GM23338 (cell line): ENCODE results near the gene ALDH1B1. TPM values are rescaled to one million over a fixed set of nuclear protein-coding genes. Genes with fewer than 3 reads are reported as not detected.

Experiments
- ATAC-seq: fragments of 200-7000 bp; cut with Tn5 transposase; 3 replicates; pipeline ENCODE4 v1.9.1; 2020
- DNase-seq: peaks from one replicate; pipeline ENCODE4 v3.0.0-alpha.2; 2015; ENCODE audit warnings: low spot score
- H2AFZ ChIP-seq: fragments of 200-600 bp; sonication (generic); 2 replicates; pipeline ENCODE4 v1.8.0; 2016; ENCODE audit warnings: antibody characterized with exemption, mild to moderate bottlenecking, moderate library complexity
- H3F3A ChIP-seq: fragments of 200-600 bp; sonication (generic); replicated peaks from 2 replicates; pipeline ENCODE4 v1.8.0; 2017; ENCODE audit warnings: antibody characterized with exemption, mixed run types, low read depth
- H3K27ac ChIP-seq: fragments of 200-600 bp; sonication (generic); 2 replicates; pipeline ENCODE4 v1.6.1; 2016; ENCODE audit warnings: low read depth
- H3K27me3 ChIP-seq: fragments of 200-600 bp; sonication (generic); 2 replicates; pipeline ENCODE4 v1.8.0; 2016; ENCODE audit warnings: mild to moderate bottlenecking, mixed run types, moderate library complexity; ENCODE audit not compliant: insufficient read depth
- H3K36me3 ChIP-seq: fragments of 200-600 bp; sonication (generic); 2 replicates; pipeline ENCODE4 v1.8.0; 2016; ENCODE audit warnings: mild to moderate bottlenecking; ENCODE audit not compliant: insufficient read depth
- H3K4me1 ChIP-seq: fragments of 200-600 bp; sonication (generic); 2 replicates; pipeline ENCODE4 v1.8.0; 2016; ENCODE audit warnings: mild to moderate bottlenecking, moderate library complexity; ENCODE audit not compliant: insufficient read depth
- H3K4me2 ChIP-seq: fragments of 200-600 bp; sonication (generic); 2 replicates; pipeline ENCODE4 v1.7.1; 2017; ENCODE audit warnings: mixed run types
- H3K4me3 ChIP-seq: fragments of 200-600 bp; sonication (generic); 2 replicates; pipeline ENCODE4 v1.6.1; 2016; ENCODE audit warnings: mixed run types
- H3K79me2 ChIP-seq: fragments of 200-600 bp; sonication (generic); replicated peaks from 2 replicates; pipeline ENCODE4 v1.8.0; 2017; ENCODE audit warnings: mild to moderate bottlenecking; ENCODE audit not compliant: insufficient read depth
- H3K9me2 ChIP-seq: fragments of 200-600 bp; sonication (generic); 2 replicates; pipeline ENCODE4 v1.8.0; 2017; ENCODE audit not compliant: insufficient read depth
- H4K20me1 ChIP-seq: fragments of 200-600 bp; sonication (generic); replicated peaks from 2 replicates; pipeline ENCODE4 v1.8.0; 2017; ENCODE audit warnings: mild to moderate bottlenecking; ENCODE audit not compliant: insufficient read depth
- H3K27ac Mint-ChIP-seq: 2 replicates; pipeline ENCODE4 v1.8.0; 2020; ENCODE audit warnings: inconsistent platforms, mild to moderate bottlenecking, moderate library complexity, mixed read lengths
- H3K27me3 Mint-ChIP-seq: 3 replicates; pipeline ENCODE4 v1.8.0; 2022; ENCODE audit warnings: low read depth, mild to moderate bottlenecking, moderate library complexity, mixed read lengths, inconsistent platforms; ENCODE audit not compliant: insufficient read depth, poor library complexity
- H3K36me3 Mint-ChIP-seq: 3 replicates; pipeline ENCODE4 v1.8.0; 2021; ENCODE audit warnings: low read depth, mild to moderate bottlenecking, inconsistent platforms, moderate library complexity, mixed read lengths
- H3K4me1 Mint-ChIP-seq: 3 replicates; pipeline ENCODE4 v1.8.0; 2020; ENCODE audit warnings: mild to moderate bottlenecking, inconsistent platforms, mixed read lengths
- H3K4me3 Mint-ChIP-seq: 3 replicates; pipeline ENCODE4 v1.8.0; 2021; ENCODE audit warnings: moderate library complexity, mild to moderate bottlenecking, inconsistent platforms, mixed read lengths
- H3K9me3 Mint-ChIP-seq: 3 replicates; pipeline ENCODE4 v1.8.0; 2020; ENCODE audit warnings: moderate library complexity, mild to moderate bottlenecking, inconsistent platforms, mixed read lengths
- CREB1 ChIP-seq: fragments of 250-450 bp; sonication (Bioruptor Pico); IDR thresholded peaks from 2 replicates; pipeline ENCODE4 v1.5.0; 2020; ENCODE audit warnings: low read depth, mild to moderate bottlenecking, moderate library complexity
- ETS1 ChIP-seq: IDR thresholded peaks from 2 replicates; pipeline ENCODE4 v1.6.1; 2016; ENCODE audit warnings: antibody characterized with exemption
- EZH2 ChIP-seq: fragments of 200-600 bp; sonication (generic); IDR thresholded peaks from one replicate; pipeline ENCODE4 v1.8.0; 2017; ENCODE audit warnings: antibody characterized with exemption, mild to moderate bottlenecking, low read depth; ENCODE audit not compliant: unreplicated experiment
- EZH2phosphoT487 ChIP-seq: fragments of 200-600 bp; sonication (generic); IDR thresholded peaks from one replicate; pipeline ENCODE4 v1.8.1; 2018; ENCODE audit warnings: antibody characterized with exemption; ENCODE audit not compliant: unreplicated experiment
- JUNB ChIP-seq: IDR thresholded peaks from one replicate; pipeline ENCODE4 v1.6.1; 2016; ENCODE audit warnings: antibody characterized with exemption; ENCODE audit not compliant: unreplicated experiment
- NANOG ChIP-seq: IDR thresholded peaks from 2 replicates; pipeline ENCODE4 v1.6.1; 2016; ENCODE audit warnings: antibody characterized with exemption, borderline replicate concordance
- POLR2AphosphoS5 ChIP-seq: IDR thresholded peaks from 2 replicates; pipeline ENCODE4 v1.6.1; 2016; ENCODE audit warnings: antibody characterized with exemption, low read depth
- STAT1 ChIP-seq: IDR thresholded peaks from one replicate; pipeline ENCODE4 v1.6.1; 2016; ENCODE audit warnings: antibody characterized with exemption; ENCODE audit not compliant: unreplicated experiment
- ZNF114 ChIP-seq: fragments of 250-450 bp; sonication (Bioruptor Pico); IDR thresholded peaks from 2 replicates; pipeline ENCODE4 v1.5.0; 2020; ENCODE audit warnings: mild to moderate bottlenecking, moderate library complexity
- ZNF331 ChIP-seq: fragments of 250-450 bp; sonication (Bioruptor Pico); IDR thresholded peaks from 2 replicates; pipeline ENCODE4 v1.5.0; 2020; ENCODE audit warnings: low read depth, mild to moderate bottlenecking, moderate library complexity
- ZNF462 ChIP-seq: fragments of 250-450 bp; sonication (Bioruptor Pico); IDR thresholded peaks from 2 replicates; pipeline ENCODE4 v1.5.0; 2020; ENCODE audit warnings: mild to moderate bottlenecking, moderate library complexity
- polyA plus RNA-seq: library from polyadenylated mRNA; unstranded; fragments of >200 nt; fragmentation: Nextera tagmentation; extraction: Ambion mirVana; gene quantifications from 2 replicates; pipeline ENCODE4 v1.2.1, GENCODE V29; 2016
- total RNA-seq: library from RNA; depleted of rRNA; stranded (reverse); fragments of >200 nt; shearing (Covaris generic); gene quantifications from 2 replicates; pipeline ENCODE4 v1.2.3, GENCODE V29; 2014
- TF ChIP-seq, protein P1 (sequence below): IDR thresholded peaks from one replicate; pipeline ENCODE4 v1.6.1; 2018; ENCODE audit warnings: antibody characterized with exemption; ENCODE audit not compliant: unreplicated experiment
- TF ChIP-seq, protein P2 (sequence below), 2 experiments: fragments of 200-600 bp in 1 of 2; sonication (generic) in 1 of 2; conservative IDR thresholded peaks; 2 replicates each; pipeline versions ENCODE4 v1.5.1 to v1.6.1; 2016 to 2017; ENCODE audit warnings: antibody characterized with exemption in 2 of 2, low read depth in 2 of 2, mild to moderate bottlenecking in 2 of 2, moderate library complexity in 1 of 2

The ALDH1B1 gene
- total and polyA plus RNA-seq, 2 experiments from 2014 or later: 37.5 to 74.8 TPM

DNA sequence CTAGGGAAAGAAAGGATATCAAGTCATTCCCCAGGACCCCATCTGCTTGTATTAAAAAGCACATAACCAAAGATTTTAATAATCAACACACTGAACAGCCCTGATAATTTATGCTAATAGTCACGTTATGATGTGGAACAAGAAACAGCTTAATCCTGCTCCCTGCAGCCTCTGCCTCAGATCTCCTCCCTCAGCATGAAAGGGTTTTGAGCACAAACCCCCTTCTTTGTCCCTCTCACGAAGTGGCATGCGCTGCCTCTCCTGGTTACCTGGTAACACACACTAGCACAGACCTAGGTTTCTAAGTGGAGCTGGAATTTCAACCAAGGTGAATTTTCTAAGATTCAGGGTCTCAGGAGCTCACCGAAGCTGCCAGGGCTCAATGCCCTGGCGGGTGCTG lies 26.7 kb downstream of the ALDH1B1 start:
- Histone ChIP-seq H2AFZ (no peak overlapping the region), H3K4me2 (no peak overlapping the region), H3K4me1 (peaks cover 26% of the 10 kb centered on the region), H3K27me3 (peaks cover 18% of the 10 kb centered on the region), H3F3A (peaks cover 6% of the 10 kb centered on the region; the same call in 1 of the 2 replicates), H3K36me3 (no peaks in the 10 kb centered on the region), H3K9me2 (no peaks in the 10 kb centered on the region), H4K20me1 (no peaks in the 10 kb centered on the region), H3K79me2 (no peaks in the 10 kb centered on the region), H3K4me3 (no peak overlapping the region), H3K27ac (no peak overlapping the region)
- H3K9me3 Mint-ChIP-seq: no peaks in the 10 kb centered on the region
- DNase-seq: peak; percentile 48
- TF ChIP-seq ZNF331 (CRISPR knock-in tag) (no peak), STAT1 (no peak), POLR2AphosphoS5 (no peak), ZNF114 (CRISPR knock-in tag) (no peak), CREB1 (CRISPR knock-in tag) (no peak), EZH2phosphoT487 (no peak), JUNB (no peak), NANOG (no peak), ETS1 (no peak), EZH2 (no peak), ZNF462 (CRISPR knock-in tag) (no peak)
- TF ChIP-seq, protein P1, sequence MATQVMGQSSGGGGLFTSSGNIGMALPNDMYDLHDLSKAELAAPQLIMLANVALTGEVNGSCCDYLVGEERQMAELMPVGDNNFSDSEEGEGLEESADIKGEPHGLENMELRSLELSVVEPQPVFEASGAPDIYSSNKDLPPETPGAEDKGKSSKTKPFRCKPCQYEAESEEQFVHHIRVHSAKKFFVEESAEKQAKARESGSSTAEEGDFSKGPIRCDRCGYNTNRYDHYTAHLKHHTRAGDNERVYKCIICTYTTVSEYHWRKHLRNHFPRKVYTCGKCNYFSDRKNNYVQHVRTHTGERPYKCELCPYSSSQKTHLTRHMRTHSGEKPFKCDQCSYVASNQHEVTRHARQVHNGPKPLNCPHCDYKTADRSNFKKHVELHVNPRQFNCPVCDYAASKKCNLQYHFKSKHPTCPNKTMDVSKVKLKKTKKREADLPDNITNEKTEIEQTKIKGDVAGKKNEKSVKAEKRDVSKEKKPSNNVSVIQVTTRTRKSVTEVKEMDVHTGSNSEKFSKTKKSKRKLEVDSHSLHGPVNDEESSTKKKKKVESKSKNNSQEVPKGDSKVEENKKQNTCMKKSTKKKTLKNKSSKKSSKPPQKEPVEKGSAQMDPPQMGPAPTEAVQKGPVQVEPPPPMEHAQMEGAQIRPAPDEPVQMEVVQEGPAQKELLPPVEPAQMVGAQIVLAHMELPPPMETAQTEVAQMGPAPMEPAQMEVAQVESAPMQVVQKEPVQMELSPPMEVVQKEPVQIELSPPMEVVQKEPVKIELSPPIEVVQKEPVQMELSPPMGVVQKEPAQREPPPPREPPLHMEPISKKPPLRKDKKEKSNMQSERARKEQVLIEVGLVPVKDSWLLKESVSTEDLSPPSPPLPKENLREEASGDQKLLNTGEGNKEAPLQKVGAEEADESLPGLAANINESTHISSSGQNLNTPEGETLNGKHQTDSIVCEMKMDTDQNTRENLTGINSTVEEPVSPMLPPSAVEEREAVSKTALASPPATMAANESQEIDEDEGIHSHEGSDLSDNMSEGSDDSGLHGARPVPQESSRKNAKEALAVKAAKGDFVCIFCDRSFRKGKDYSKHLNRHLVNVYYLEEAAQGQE: no peak
- TF ChIP-seq, protein P2, sequence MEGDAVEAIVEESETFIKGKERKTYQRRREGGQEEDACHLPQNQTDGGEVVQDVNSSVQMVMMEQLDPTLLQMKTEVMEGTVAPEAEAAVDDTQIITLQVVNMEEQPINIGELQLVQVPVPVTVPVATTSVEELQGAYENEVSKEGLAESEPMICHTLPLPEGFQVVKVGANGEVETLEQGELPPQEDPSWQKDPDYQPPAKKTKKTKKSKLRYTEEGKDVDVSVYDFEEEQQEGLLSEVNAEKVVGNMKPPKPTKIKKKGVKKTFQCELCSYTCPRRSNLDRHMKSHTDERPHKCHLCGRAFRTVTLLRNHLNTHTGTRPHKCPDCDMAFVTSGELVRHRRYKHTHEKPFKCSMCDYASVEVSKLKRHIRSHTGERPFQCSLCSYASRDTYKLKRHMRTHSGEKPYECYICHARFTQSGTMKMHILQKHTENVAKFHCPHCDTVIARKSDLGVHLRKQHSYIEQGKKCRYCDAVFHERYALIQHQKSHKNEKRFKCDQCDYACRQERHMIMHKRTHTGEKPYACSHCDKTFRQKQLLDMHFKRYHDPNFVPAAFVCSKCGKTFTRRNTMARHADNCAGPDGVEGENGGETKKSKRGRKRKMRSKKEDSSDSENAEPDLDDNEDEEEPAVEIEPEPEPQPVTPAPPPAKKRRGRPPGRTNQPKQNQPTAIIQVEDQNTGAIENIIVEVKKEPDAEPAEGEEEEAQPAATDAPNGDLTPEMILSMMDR (conservative IDR thresholded peaks at IDR 0.05; ENCODE audit: low read depth in 2 of 2): no peak
- peak overlapping the region; percentile 14; the same call in 1 of the 2 replicates for H3K27ac Mint-ChIP-seq
- peak; percentile 7; the same call in 2 of the 3 replicates for ATAC-seq
- H3K36me3 Mint-ChIP-seq: no peaks in the 10 kb centered on the region
- H3K4me1 Mint-ChIP-seq: peaks cover 55% of the 10 kb centered on the region
- peaks cover 23% of the 10 kb centered on the region for H3K27me3 Mint-ChIP-seq
- H3K4me3 Mint-ChIP-seq: no peak overlapping the region; the same call in 2 of the 3 replicates
